DMS153 (cell line): Measurements from ENCODE around the gene MRPL52.
A peak's percentile ranks its signal among the peaks of the same experiment; 100 is the strongest.
"Not testable (repeated sequence)": the region's sequence is repeated elsewhere in the genome, so short reads cannot be mapped to it uniquely, and the experiment has no call there.

Experiments used
- DNase-seq: peaks from one replicate; lab custom pipeline; 2025; lab: John Stamatoyannopoulos, UW

MRPL52 gene

DNA sequence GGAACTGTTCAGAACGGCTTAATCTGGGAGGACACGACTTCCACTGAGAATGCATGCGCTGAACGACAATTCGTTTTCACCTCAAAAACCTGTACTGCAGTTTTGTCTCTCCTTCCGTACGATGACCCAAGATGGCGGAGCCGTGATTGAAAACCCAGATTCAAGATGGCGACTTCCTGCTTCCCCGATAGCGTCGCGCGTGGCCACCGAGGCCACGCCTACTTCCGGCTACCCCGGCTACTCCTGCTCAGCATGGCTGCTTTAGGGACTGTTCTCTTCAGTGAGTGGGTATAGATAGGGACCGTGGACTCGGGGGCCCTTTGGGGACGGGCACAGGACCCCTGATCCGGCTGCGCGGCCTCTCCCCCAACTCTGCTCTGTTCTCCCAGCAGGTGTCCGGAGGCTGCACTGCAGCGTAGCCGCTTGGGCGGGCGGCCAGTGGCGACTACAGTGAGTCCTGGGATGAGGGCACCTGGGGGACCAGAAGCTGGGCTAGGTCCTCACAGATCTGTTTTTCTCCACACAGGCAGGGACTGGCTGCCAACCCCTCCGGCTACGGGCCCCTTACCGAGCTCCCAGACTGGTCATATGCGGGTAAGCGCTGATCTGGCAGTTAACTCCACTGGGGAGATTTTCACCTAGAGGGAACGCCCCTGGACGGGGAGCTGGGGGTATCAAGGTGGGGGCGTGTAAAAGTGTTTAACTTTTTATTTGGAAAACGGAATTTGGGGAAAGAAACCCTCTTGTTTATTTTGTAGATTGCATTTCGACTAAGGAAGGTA, at the start of gene MRPL52:
Gene MRPL52 (plus strand): TSS at position 227 of the 782 bp plus-strand sequence. CDS start 26 bp downstream, at position 253.
- DNase-seq: peak; percentile 75

- no peak for DNase-seq
These were observed 49.5 kb upstream of the MRPL52 start for GRCh38 chr14:22780105-22780679.

DNA sequence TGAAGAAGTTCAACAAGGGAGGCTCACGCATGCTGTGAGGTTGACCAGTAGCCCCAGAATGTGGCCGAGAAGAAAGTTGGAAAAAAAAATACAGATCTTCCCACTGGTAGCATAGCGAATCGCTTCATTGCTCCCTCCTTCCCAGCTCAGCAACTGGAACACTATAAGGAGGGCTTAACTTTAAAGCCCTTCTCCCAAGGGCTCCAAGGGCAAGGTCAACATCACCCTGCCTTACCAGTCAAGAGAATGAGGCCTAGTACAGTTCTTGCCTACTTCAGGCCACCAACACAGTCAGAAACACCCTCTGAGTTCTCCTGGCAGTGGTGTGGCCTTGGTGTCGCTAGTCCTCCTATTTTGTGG, 48.8 kb upstream of the MRPL52 start:
- no peak for DNase-seq

DNA sequence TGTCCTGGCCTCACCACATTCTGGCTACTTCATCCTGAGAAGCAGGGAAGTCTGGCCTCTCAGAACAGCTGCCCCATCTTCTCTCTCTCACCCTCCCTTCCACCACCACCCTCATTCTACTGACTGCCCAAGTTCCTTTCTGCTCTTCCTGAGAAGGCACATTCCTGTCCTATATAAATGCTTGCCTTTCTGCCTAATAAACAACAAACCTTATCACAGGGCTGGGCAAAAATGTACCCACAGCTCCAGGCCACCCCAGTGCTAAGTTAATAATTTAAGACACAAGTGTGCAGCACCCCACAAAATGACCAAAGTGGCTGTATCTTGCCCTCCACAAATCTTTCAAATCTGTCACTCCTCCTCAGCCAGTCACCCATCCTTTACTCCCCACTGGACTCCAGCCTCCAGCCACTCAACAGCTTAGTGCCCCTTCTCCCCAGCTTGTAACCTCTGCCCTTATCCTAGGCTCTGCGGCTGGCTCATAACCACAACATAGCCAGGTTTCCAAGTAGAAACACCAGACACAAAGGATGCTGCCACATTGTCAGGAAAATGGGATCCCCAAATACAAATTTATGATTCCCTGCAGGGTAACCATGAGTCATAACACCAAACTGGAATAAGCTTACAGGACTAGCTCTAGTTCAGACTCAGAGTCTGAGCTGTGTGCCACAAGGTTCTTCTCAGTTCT, 48.2 kb upstream of the MRPL52 start:
- DNase-seq: no peak

DNA sequence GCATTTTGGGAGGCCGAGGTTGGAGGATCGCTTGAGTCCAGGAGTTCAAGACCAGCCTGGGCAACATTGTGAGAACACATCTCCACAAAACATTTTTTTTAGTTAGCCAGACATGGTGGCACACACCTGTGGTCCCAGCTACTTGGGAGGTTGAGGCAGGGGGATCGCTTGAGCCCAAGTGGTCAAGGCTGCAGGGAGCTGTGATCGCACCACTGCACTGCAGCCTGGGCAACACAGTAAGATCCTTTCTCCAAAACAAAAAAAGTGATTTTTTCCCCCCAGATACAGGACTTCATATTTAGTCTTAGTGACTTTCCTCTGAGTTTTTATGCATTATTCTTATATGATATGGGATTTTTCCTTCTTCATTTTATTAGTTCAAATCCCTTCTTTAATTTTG, 43.0 kb upstream of the MRPL52 start:
- no peak for DNase-seq

DNA sequence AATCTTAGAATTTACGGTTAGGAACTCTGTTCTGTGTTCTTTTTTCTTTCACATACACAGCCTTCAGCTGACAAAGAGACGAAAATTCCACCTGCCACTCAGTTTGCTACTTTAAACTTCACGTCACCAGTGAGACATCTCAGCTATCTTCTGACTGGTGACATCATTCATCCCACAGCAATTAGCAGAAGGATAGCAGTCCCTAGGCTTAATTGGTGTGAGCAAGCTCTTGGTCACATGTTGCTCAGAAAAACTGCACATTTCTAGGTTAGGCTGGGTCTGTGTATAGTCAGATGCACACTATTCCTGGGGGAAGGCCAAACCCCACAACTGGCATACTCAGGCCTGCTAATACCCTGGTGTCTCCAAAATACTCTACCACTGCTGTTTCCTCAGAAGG, 38.4 kb upstream of the MRPL52 start:
- DNase-seq: no peak

GRCh38 chr14:22792158-22792557, 37.5 kb upstream of the MRPL52 start:
- DNase-seq: no peak

GRCh38 chr14:22793550-22793949, 36.1 kb upstream of the MRPL52 start:
- DNase-seq: not testable (repeated sequence)

- DNase-seq: no peak
These were observed 35.7 kb upstream of the MRPL52 start for GRCh38 chr14:22793976-22794375.

DNA sequence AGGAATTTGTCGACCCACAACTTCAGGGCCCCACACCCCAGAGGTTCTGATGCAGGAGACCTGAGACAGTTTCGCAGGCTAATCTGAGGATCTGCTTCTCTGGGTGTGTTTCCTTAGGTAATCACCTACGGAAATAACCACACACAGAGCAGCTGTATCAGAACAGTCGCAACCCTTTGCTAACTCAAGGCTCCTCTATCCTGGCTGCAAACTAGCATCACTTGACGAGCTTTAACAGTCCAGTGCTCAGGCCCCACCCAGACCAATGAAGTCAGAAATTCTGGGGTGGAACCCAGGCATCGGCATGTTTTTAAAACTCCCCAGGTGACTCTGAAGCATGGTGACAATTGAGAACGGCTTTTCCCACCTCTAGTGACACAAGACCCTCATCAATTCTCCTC, 35.1 kb upstream of the MRPL52 start:
- no peak for DNase-seq

GRCh38 chr14:22796087-22796707, 33.5 kb upstream of the MRPL52 start:
- DNase-seq: no peak

DNA sequence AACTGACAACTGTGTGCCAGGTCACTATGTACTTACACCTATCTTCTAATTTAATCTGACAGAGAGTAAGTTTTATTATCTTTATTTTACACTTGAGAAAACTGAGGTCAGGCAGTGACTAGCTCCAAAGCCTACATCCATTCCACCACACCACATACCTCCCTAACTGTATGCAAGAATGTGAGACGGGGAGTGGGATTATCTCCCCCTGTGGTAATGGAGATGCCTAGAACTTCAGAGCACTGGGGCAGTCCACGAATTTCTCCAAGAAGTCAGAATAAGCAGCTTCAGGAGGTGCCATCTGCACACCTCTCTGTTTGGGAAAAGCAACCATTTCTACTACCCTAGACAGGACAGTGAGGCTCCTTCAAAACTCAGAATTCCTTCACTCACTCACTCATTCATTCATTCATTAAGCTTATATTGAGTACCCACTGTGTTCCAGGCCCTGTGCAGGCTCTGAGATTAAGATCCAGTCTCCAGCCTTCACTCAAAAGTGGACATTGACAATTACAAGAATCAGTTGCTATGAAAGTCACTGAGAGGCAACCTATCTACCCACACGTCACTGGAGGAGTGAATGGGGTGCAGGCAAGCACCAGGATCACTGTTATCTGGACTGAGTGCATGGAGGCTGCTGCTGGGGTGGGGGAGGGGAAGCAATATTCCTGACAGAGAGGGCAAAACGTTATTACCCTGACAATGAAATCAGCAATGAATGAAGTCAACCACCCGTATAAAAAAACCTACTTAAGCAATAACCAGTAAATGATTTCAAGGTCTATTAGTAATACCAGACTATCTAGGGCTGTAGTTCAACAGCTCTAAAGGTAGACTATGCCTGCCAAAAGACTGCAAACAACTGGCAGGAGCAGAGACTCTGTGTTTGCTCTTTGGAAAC, 32.4 kb upstream of the MRPL52 start:
- no peak for DNase-seq

- no peak for DNase-seq
These were observed 31.2 kb upstream of the MRPL52 start for GRCh38 chr14:22798528-22798927.

- DNase-seq: no peak
These were observed 29.3 kb upstream of the MRPL52 start for GRCh38 chr14:22800346-22800745.

DNA sequence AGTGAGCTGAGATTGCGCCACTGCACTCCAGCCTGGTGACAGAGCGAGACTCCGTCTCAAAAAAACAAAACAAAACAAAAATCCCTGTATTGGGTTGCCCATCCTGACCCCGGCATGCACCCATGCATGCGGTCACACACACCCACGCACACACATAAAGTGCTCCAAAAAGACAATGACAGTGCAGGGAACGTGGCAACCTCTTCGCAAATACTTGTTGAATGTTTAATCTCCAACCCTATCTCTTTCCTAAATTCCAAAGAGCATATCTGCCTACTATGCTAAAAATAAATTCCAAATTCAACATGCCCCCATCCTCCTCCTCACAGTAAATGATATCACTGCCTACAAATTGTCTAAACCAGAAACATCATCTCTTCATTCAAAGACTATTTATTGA, 28.0 kb upstream of the MRPL52 start:
- DNase-seq: no peak

DNA sequence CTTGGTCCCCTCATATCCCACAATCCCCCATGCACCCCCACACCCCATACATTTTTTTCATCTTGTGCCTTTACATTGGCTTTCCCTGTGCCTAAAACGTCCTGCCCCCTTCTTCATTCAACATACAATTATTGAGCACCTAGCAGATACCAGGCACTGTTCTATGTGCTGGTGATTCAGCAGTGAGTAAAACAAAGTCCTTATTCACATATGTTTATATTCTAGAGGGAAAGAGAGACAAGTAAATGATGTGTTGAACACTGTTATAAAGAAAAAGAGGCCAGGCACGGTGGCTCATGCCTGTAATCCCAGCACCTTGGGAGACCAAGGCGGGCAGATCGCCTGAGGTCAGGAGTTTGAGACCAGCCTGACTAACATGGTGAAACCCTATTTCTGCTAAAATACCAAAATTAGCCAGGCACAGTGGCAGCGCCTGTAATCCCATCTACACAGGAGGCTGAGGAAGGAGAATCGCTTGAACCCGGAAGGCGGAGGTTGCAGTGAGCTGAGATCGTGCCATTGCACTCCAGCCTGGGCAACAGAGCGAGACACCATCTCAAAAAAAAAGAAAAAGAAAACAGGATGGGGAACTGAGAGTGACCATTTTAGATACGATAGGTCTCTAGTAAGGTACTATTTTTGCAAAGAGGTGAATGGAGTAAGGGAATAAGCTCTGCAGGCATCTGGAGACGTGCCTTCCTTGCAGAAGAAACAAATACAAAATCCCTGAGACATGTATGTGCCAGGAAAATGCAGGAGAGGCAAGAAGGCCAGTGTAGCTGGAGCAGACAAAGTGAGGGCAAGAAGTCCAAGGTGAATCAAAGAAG, 26.6 kb upstream of the MRPL52 start:
- no peak for DNase-seq

DNA sequence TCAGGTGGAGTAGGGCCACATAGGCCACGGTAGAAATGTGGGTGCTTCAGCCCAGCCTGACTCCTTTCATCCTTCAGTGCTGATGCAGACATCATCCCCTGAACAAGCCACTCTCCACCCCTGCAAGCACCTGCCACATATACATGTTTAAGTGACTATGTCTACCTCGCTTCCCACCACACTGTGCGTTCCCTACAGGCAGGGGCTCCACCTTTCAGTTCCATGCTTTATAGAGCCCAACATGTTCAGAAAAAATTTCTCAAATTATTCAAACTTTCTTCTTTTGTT, 26.1 kb upstream of the MRPL52 start:
- DNase-seq: no peak

DNA sequence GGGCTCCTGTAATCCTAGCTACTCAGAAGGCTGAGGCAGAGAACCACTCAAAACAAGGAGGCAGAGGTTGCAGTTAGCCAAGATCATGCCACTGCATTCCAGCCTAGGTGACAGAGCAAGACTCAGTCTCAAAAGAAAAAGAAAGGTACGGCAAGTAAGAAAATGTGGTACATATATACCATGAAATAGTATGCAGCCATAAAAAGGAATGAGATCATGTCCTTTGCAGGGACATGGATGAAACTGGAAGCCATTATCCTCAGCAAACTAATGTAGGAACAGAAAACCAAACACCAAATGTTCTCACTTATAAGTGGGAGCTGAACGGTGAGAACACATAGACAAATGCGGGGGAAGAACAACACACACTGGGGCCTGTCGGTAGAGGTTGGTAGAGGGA, 24.5 kb upstream of the MRPL52 start:
- not testable (repeated sequence) for DNase-seq

DNA sequence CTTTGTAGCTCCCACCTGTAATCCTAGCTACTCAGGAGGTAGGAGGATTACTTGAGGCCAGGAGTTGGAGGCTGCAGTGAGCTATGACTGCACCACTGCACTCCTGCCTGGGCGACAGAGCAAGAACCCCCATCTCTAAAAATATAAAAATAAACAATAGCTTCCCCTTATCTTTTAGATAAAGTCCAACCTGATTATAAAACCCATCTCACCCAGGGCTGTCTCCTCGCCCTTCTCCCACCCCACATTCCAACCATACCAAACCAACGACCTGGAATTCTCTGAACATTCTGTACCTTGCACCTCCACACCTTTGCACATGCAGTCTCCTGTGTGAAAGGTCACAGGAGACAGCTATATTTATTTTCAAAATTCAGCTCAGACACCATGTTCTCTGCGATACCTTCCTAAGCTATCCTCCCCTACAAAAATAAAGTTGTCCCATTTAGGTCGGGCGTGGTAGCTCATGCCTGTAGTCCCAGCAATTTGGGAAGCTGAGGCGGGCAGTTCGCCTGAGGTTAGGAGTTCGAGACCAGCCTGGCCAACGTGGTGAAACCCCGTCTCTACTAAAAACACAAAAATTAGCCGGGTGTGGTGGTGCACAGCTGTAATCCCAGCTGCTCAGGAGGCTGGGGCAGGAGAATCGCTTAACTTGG, 22.1 kb upstream of the MRPL52 start:
- DNase-seq: no peak

DNA sequence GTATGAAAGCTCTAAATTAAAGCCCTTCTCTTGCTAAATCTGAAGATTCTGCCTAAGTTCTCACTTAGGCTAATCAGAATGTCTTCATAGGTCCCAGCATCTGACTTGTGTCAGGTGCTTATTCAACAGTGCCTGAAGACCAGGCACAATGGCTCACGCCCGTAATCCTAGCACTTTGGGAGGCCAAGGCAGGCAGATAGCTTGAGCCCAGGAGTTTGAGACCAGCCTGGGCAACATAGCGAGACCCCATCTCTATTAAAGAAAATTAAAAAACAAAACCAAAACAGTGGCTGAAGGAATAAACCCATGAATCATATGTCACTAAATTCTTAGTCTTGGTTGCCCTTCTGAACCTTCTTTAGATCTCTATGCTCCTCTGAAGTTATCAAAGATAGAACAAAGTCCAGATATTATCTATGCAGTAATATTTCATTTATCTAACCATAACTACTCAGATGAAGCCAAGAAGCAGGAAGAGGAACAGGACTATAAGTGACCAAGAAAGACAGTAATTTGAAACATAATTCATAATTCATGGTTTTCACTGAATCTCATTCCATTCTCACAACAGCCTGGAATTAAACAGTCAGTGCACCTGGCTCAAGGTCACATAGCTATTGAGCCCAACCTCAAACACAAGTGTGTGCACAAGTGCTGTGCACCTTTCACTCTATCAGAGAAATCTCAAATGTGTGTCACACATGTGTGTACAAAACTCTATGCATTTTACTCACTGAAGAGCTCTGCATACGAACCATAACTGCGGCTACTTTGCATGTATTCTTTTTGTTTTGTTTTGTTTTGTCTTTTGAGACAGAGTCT, 21.1 kb upstream of the MRPL52 start:
- DNase-seq: no peak
